GM12864 (cell line): ENCODE measurements around the gene POU2F3.

Source experiments
- DNase-seq: peaks from one replicate; pipeline ENCODE4 v3.0.0-alpha.2; 2011; ENCODE audit warnings: low read depth
- H3K4me3 ChIP-seq: 2 replicates; pipeline ENCODE4 v1.5.1; 2011; ENCODE audit warnings: mild to moderate bottlenecking, low read depth, low read length, control low read depth
- CTCF ChIP-seq: IDR thresholded peaks from 2 replicates; pipeline ENCODE4 v1.5.1; 2011; ENCODE audit warnings: low read depth, mild to moderate bottlenecking, moderate library complexity, low read length, control low read depth, inconsistent platforms; ENCODE audit errors: missing control alignments

Gene POU2F3

DNA sequence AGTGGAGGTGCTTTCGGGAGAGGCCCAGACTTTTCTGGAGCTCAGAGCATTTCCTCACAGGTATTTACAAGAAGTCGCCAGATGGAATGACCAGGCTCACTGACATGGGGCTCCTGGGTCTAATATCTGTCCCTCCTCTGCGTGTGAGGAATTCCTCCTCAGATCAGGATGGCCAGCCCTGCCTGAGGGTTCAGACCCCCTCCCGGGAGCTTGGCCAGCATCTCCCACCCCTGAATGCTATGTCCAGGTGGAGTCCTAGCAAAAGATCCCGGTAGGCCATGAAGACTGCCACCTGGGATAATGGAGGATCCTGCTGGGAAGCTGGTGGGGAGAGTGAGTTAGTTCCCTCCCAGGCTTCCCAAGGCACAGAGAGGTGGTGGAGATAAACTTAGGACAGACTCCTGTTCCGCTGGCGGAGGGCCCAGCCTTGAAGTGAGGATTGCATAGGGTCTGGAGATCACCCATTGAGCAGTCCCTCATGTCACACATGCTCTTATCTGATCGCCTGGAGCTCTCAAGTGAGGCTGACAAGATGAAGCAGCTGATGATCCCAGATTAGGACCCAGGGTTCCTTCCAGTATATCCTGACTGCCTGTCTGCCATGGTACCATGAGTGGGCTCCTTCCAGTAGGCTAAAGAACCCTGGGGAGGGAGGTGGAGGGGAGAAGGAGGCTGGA, 23.4 kb upstream of the POU2F3 start:
- H3K4me3 ChIP-seq: no peak overlapping the region
- no peak for DNase-seq
- no peak for TF ChIP-seq CTCF

DNA sequence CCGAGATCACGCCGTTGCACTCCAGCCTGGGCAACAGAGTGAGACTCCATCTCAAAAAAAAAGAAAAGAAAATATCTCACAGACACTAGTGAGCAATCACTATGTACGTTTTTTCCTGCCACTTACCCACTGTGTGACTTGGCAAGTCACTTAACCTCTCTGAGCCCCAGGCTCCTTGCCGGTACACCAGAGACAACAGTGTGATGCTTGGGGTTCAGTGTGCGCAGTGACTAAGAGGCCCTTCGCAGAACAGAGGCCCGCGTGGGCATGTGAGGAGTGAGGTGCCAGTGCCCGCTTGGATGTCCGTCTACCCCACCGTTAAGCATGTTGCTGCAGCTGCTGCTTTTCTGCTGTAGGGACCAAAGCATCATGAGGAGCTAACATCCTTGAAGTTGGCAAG, 22.4 kb upstream of the POU2F3 start:
- DNase-seq: no peak
- TF ChIP-seq CTCF: no peak
- H3K4me3 ChIP-seq: no peak overlapping the region

GRCh38 chr11:120217941-120218694, 21.8 kb upstream of the POU2F3 start:
- no peak for DNase-seq
- TF ChIP-seq CTCF: no peak
- no peak overlapping the region for H3K4me3 ChIP-seq

GRCh38 chr11:120218695-120219033, 21.3 kb upstream of the POU2F3 start:
- TF ChIP-seq CTCF: no peak
- no peak for DNase-seq
- no peak overlapping the region for H3K4me3 ChIP-seq

DNA sequence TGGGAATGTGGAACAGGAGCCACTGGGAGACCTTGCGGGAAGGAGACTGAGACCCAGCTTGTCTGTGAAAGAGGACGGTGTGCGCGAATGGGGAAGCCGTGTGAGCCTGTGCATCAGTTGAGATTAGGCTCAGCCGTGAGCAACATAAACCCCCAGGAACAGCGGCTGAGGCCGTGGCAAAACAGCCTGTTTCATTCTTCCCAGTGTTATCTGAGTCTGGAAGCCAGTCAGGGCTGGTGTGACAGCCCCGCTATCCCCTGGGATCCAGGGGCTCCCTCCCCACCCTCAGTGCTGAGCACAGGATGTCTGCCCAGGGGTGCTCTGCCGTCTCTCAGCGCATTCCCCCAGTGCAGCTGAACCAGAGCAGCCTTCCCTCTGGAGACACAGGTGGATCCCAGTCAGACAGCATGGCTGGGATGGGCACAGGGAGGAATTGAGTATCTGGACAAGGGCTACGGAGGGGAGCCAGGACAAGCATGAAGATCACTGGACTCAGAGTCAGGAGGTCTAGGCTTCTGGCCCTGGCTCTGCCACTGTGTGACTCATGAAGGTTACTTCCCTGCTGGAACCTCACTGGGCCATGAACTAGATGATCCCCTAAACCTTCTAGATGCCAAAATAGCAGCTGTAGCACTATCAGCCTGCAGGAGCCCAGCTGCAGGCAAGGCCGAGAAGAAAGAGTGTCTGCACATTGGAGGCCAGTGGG, 20.6 kb upstream of the POU2F3 start:
- no peak for DNase-seq
- H3K4me3 ChIP-seq: no peak overlapping the region
- no peak for TF ChIP-seq CTCF

DNA sequence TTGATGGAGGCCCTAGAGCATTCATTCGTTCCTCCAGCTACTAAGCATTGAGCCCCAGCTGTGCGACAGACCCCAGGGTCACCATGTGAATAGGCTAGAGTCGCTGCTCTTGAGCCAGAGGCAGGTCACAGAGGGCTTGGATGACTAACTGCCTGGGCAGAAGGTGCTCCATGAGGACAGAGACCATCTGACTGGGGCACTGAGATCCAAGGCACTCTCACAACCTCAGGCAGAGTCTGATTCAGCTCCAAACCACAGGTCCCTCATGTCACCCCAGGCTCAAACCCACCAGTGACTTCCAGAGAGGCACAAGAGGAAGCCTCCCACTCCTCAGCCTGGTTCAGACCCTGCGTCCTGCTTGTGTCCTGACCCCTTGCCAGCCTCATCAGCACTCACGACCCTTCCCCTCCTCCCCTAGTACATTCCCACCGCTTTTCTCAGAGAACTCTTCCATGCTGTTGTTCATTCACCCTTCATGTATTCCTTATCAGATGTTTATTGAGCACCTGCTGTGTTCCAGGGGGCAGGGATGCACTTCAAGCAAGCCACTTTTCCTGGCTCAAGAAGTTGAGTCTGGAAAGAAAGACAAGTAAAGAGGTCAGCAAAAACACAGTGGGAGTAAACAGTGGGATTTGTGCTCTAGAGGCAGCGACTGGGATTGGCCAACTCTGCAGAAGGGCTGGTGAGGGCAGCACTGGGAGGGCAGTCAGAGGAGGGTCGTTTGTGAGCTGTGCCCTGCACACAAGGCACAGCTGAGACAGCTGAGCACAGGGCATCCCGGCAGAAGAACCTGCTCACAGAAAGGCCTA, 19.8 kb upstream of the POU2F3 start:
- DNase-seq: no peak
- H3K4me3 ChIP-seq: no peak overlapping the region
- TF ChIP-seq CTCF: no peak
